ENCODE measurements around the gene SOS1.
A peak's percentile ranks its signal among the peaks of the same experiment; 100 is the strongest.

SOS1 gene

DNA sequence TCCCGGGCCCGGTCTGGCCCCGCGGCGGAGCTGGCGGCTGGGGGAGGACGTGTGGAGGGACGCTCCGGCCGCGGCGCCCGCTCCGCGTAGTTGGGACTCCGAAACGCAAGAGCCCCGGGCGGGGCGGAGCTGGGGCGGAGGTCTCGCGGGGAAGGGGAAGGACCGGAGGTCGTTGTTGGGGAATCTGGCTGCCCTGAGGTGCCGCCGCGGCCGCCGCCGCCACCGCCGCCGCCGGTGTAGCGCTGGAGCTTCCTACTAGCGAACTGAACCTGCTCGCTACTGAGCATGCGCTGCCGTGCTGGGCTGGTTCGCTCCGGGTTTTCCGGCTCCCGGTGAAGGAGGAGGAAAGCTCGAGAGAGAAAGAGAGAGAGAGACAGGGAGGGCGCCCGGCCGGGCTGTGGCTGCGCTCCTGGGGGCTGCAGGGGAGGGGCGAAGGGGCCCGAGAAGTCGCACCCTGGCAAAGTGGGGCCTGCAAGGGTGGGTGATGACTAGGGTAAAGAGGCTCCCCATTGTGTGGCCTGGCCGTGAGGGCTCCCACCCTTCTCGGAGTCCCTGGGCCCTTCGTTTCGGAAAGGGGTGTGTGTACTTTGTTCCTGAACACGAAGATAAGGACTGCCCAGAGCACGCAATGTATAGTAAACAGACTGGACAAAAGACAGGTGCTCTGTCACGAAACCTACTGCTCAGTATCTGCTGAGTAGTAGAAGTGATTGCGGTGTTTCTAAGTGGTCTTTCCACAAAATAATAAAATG lies at the start of gene SOS1:
Gene SOS1 (minus strand): TSS at position 281 of the 752 bp plus-strand sequence. CDS start 629 bp downstream, outside the sequence.
- peaks cover 31% of the 10 kb centered on the region for H3K4me1 ChIP-seq (ENCODE audit: low read length)
- no peaks in the 10 kb centered on the region; the same call in 1 of the 2 replicates for H3K36me3 ChIP-seq (replicated peaks; ENCODE audit: insufficient read depth, low read length)
- no peaks in the 10 kb centered on the region for H3K9me3 ChIP-seq (replicated peaks; ENCODE audit: insufficient read depth, low read length)
- TF ChIP-seq EZH2phosphoT487 (IDR thresholded peaks at IDR 0.05; ENCODE audit: low read length): no peak
- TF ChIP-seq EZH2 (optimal IDR thresholded peaks at IDR 0.05; ENCODE audit: low read depth, low read length): no peak
- TF ChIP-seq, protein P1, sequence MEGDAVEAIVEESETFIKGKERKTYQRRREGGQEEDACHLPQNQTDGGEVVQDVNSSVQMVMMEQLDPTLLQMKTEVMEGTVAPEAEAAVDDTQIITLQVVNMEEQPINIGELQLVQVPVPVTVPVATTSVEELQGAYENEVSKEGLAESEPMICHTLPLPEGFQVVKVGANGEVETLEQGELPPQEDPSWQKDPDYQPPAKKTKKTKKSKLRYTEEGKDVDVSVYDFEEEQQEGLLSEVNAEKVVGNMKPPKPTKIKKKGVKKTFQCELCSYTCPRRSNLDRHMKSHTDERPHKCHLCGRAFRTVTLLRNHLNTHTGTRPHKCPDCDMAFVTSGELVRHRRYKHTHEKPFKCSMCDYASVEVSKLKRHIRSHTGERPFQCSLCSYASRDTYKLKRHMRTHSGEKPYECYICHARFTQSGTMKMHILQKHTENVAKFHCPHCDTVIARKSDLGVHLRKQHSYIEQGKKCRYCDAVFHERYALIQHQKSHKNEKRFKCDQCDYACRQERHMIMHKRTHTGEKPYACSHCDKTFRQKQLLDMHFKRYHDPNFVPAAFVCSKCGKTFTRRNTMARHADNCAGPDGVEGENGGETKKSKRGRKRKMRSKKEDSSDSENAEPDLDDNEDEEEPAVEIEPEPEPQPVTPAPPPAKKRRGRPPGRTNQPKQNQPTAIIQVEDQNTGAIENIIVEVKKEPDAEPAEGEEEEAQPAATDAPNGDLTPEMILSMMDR (IDR thresholded peaks at IDR 0.05; ENCODE audit: low read length): no peak
- peaks cover 46% of the 10 kb centered on the region for H3F3A ChIP-seq (ENCODE audit: insufficient read depth, low read length)
- peak within 1 kb of the TSS; percentile 69 for H2AFZ ChIP-seq (ENCODE audit: low read length)
- peaks cover 56% of the 10 kb centered on the region for H3K79me2 ChIP-seq (ENCODE audit: low read length)
- no peaks in the 10 kb centered on the region for H3K27me3 ChIP-seq (replicated peaks; ENCODE audit: insufficient read depth, low read length)
- H3K9me2 ChIP-seq (replicated peaks; ENCODE audit: insufficient read depth, low read length): no peaks in the 10 kb centered on the region
- DNase-seq: peak; percentile 95
- H3K27ac ChIP-seq (ENCODE audit: low read length): peak within 1 kb of the TSS; percentile 90
- no peaks in the 10 kb centered on the region for H4K20me1 ChIP-seq (ENCODE audit: insufficient read depth, low read length)
- H3K4me2 ChIP-seq (ENCODE audit: low read depth, low read length): peak within 1 kb of the TSS; percentile 92
- peak within 1 kb of the TSS; percentile 82 for H3K4me3 ChIP-seq (ENCODE audit: low read length)
- peak within 1 kb of the TSS; percentile 81 for H3K9ac ChIP-seq (ENCODE audit: low read length)

DNA sequence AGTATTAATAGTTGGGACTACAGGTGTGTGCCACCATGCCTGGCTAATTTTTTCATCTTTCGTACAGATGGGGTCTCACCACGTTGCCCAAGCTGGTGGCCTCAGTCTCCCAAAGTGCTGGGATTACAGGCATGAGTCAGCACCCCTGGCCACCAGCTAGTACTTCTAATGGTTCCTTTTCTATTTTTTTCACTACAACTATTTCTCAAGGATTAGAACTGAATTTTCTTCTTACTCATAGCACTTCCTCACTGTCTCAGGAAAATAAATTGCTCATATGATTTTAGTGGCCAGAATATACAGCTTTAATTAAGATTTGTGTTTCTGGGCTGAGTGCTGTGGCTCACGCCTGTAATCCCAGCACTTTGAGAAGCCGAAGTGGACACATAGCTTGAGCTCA lies 43.2 kb upstream of the SOS1 start:
- H3K4me2 ChIP-seq (ENCODE audit: low read depth, low read length): no peak overlapping the region
- no peak overlapping the region for H2AFZ ChIP-seq (ENCODE audit: low read length)
- H4K20me1 ChIP-seq (ENCODE audit: insufficient read depth, low read length): no peaks in the 10 kb centered on the region
- H3K4me1 ChIP-seq (ENCODE audit: low read length): no peaks in the 10 kb centered on the region
- no peak for DNase-seq
- H3K27me3 ChIP-seq (replicated peaks; ENCODE audit: insufficient read depth, low read length): no peaks in the 10 kb centered on the region
- no peaks in the 10 kb centered on the region for H3F3A ChIP-seq (ENCODE audit: insufficient read depth, low read length)
- no peaks in the 10 kb centered on the region for H3K9me2 ChIP-seq (replicated peaks; ENCODE audit: insufficient read depth, low read length)
- H3K9me3 ChIP-seq (replicated peaks; ENCODE audit: insufficient read depth, low read length): no peaks in the 10 kb centered on the region
- no peak overlapping the region for H3K4me3 ChIP-seq (ENCODE audit: low read length)
- TF ChIP-seq EZH2phosphoT487 (IDR thresholded peaks at IDR 0.05; ENCODE audit: low read length) (no peak), EZH2 (optimal IDR thresholded peaks at IDR 0.05; ENCODE audit: low read depth, low read length) (no peak)
- TF ChIP-seq, protein P1 (IDR thresholded peaks at IDR 0.05; ENCODE audit: low read length): no peak
- H3K79me2 ChIP-seq (ENCODE audit: low read length): no peaks in the 10 kb centered on the region
- no peak overlapping the region for H3K27ac ChIP-seq (ENCODE audit: low read length)
- H3K36me3 ChIP-seq (replicated peaks; ENCODE audit: insufficient read depth, low read length): no peaks in the 10 kb centered on the region
- H3K9ac ChIP-seq (ENCODE audit: low read length): no peak overlapping the region

DNA sequence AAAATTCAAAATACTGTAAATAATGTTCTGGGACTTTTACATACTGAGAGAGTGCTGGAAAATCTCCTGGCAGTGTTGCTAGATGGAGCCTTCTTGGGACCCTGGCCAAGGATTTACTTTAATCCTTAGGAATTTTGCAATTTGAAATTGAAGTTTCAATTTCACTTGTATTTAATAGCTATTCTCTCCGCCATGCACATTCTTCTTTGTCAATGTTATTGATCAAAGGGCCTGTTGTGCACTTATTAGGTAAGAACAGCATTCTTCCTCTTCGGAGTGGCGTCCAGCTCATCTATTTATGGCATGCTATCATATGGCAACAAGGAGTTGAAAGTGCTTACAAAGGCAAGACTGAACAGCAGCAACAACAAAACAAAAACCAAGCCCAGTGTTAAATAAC lies 40.1 kb upstream of the SOS1 start:
- TF ChIP-seq, protein P1 (IDR thresholded peaks at IDR 0.05; ENCODE audit: low read length): no peak
- no peak for TF ChIP-seq EZH2 (optimal IDR thresholded peaks at IDR 0.05; ENCODE audit: low read depth, low read length)
- no peaks in the 10 kb centered on the region for H3F3A ChIP-seq (ENCODE audit: insufficient read depth, low read length)
- H3K36me3 ChIP-seq (replicated peaks; ENCODE audit: insufficient read depth, low read length): no peaks in the 10 kb centered on the region
- H3K4me3 ChIP-seq (ENCODE audit: low read length): no peak overlapping the region
- H4K20me1 ChIP-seq (ENCODE audit: insufficient read depth, low read length): no peaks in the 10 kb centered on the region
- H3K4me2 ChIP-seq (ENCODE audit: low read depth, low read length): no peak overlapping the region
- DNase-seq: no peak
- no peak overlapping the region for H3K9ac ChIP-seq (ENCODE audit: low read length)
- no peaks in the 10 kb centered on the region for H3K27me3 ChIP-seq (replicated peaks; ENCODE audit: insufficient read depth, low read length)
- H3K27ac ChIP-seq (ENCODE audit: low read length): no peak overlapping the region
- H3K9me3 ChIP-seq (replicated peaks; ENCODE audit: insufficient read depth, low read length): no peaks in the 10 kb centered on the region
- H3K9me2 ChIP-seq (replicated peaks; ENCODE audit: insufficient read depth, low read length): no peaks in the 10 kb centered on the region
- no peak overlapping the region for H2AFZ ChIP-seq (ENCODE audit: low read length)
- no peaks in the 10 kb centered on the region for H3K4me1 ChIP-seq (ENCODE audit: low read length)
- no peaks in the 10 kb centered on the region for H3K79me2 ChIP-seq (ENCODE audit: low read length)

All from MM.1S (cell line).